ENCODE results near the gene TPRA1. TPM values are rescaled to one million over a fixed set of nuclear protein-coding genes. Genes with fewer than 3 reads are reported as not detected.

Gene TPRA1
- total and polyA plus RNA-seq, 10 donors, result 16.1 to 42.3 (median 29.6) TPM

DNA sequence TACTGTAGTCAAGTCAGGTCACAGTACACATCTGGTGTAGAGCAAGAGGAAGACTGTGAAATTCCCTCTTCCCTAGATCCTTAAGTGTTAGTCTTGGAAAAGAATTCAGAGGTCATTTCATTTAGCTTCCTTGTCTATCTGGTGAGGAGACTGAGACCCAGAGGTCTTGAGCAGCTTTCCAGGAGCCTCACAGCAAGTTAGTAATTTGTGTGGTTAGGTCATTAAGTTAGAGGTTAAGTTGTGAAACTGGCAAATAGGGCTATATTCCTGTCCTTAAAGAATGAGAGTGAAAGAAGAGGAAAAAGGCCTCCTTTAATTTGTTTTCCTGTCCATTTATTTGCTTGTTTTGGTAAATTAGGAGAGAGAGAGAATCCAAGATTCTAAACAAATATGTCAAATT is 47.4 kb upstream of the TPRA1 start:
- intact Hi-C loops (cut with DNase I; ENCODE audit: low total_unique reads), result no loop called here
- Histone ChIP-seq H3K27me3 (replicated peaks in 1 of 7) (no peaks in the 10 kb centered on the region), H3K36me3 (no peaks in the 10 kb centered on the region), H3K4me3 (no peak overlapping the region), H3K27ac (no peak overlapping the region), H3K9me3 (no peaks in the 10 kb centered on the region), H3K4me1 (peaks cover 0 to 7% (median 0%) of the 10 kb centered on the region in 6 donors)
- DNase-seq, result no peak
- TF ChIP-seq POLR2A (IDR thresholded peaks at IDR 0.05) (no peak), POLR2AphosphoS5 (IDR thresholded peaks at IDR 0.05) (no peak)
- TF ChIP-seq, protein P1, sequence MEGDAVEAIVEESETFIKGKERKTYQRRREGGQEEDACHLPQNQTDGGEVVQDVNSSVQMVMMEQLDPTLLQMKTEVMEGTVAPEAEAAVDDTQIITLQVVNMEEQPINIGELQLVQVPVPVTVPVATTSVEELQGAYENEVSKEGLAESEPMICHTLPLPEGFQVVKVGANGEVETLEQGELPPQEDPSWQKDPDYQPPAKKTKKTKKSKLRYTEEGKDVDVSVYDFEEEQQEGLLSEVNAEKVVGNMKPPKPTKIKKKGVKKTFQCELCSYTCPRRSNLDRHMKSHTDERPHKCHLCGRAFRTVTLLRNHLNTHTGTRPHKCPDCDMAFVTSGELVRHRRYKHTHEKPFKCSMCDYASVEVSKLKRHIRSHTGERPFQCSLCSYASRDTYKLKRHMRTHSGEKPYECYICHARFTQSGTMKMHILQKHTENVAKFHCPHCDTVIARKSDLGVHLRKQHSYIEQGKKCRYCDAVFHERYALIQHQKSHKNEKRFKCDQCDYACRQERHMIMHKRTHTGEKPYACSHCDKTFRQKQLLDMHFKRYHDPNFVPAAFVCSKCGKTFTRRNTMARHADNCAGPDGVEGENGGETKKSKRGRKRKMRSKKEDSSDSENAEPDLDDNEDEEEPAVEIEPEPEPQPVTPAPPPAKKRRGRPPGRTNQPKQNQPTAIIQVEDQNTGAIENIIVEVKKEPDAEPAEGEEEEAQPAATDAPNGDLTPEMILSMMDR (IDR thresholded peaks at IDR 0.05 in 8 of 11, conservative IDR thresholded peaks at IDR 0.05 in 3 of 11), result no peak

GRCh38 chr3:127637546-127637945 is 47.0 kb upstream of the TPRA1 start:
- TF ChIP-seq POLR2A (IDR thresholded peaks at IDR 0.05) (no peak), POLR2AphosphoS5 (IDR thresholded peaks at IDR 0.05) (no peak)
- TF ChIP-seq, protein P1 (IDR thresholded peaks at IDR 0.05 in 8 of 11, conservative IDR thresholded peaks at IDR 0.05 in 3 of 11), result no peak
- no peak overlapping the region for H3K27ac ChIP-seq
- no peak for DNase-seq
- intact Hi-C loops (cut with DNase I; ENCODE audit: low total_unique reads), result no loop called here
- peaks cover 0 to 3% (median 0%) of the 10 kb centered on the region in 7 donors for H3K27me3 ChIP-seq (replicated peaks in 1 of 7)
- 49 to 65% (median 53%) methylated on average over 3 of the region's 3 CpGs for WGBS, 5 donors
- H3K36me3 ChIP-seq, result no peaks in the 10 kb centered on the region
- peaks cover 0 to 7% (median 0%) of the 10 kb centered on the region in 6 donors for H3K4me1 ChIP-seq
- H3K4me3 ChIP-seq, result no peak overlapping the region
- no peaks in the 10 kb centered on the region for H3K9me3 ChIP-seq

DNA sequence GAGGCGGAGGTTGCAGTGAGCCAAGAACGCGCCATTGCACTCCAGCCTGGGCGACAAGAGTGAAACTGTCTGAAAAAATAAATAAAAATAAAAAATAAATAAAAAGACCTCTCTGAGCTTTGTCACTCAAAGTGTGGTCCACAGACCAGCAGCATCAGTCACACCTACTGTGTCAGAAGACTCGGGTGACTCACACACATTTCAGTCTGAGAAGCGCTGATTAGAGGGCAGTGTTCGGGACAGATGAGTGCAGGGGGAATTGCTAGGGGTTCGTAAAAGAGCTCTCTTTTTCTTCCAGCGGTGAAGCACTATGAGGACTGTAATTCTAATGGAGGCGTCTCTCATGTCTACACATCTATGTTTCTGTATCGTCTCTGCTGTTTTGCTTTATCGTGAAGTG is 44.1 kb upstream of the TPRA1 start:
- intact Hi-C loops (cut with DNase I; ENCODE audit: low total_unique reads), result no loop called here
- Histone ChIP-seq H3K27ac (no peak overlapping the region), H3K36me3 (no peaks in the 10 kb centered on the region), H3K9me3 (no peaks in the 10 kb centered on the region), H3K4me1 (peaks cover 5 to 19% (median 12%) of the 10 kb centered on the region in 6 donors), H3K27me3 (replicated peaks in 1 of 7) (peaks cover 0 to 31% (median 3%) of the 10 kb centered on the region in 7 donors), H3K4me3 (no peak overlapping the region)
- TF ChIP-seq POLR2AphosphoS5 (IDR thresholded peaks at IDR 0.05), result no peak
- TF ChIP-seq, protein P1 (IDR thresholded peaks at IDR 0.05 in 8 of 11, conservative IDR thresholded peaks at IDR 0.05 in 3 of 11), result no peak
- TF ChIP-seq POLR2A (IDR thresholded peaks at IDR 0.05), result no peak
- WGBS, 5 donors, result 88 to 96% (median 94%) methylated on average over 12 of the region's 12 CpGs
- no peak for DNase-seq

- Histone ChIP-seq H3K36me3 (no peaks in the 10 kb centered on the region), H3K27me3 (replicated peaks in 1 of 7) (peaks cover 0 to 51% (median 8%) of the 10 kb centered on the region in 7 donors), H3K4me3 (no peak overlapping the region), H3K4me1 (peaks cover 5 to 22% (median 15%) of the 10 kb centered on the region in 6 donors), H3K27ac (no peak overlapping the region), H3K9me3 (no peaks in the 10 kb centered on the region)
- 74 to 92% (median 85%) methylated on average over 8 of the region's 8 CpGs for WGBS, 5 donors
- no peak for DNase-seq
- intact Hi-C loops (cut with DNase I; ENCODE audit: low total_unique reads), result no loop called here
- no peak for TF ChIP-seq POLR2AphosphoS5 (IDR thresholded peaks at IDR 0.05)
- TF ChIP-seq, protein P1 (IDR thresholded peaks at IDR 0.05 in 8 of 11, conservative IDR thresholded peaks at IDR 0.05 in 3 of 11), result no peak
- no peak for TF ChIP-seq POLR2A (IDR thresholded peaks at IDR 0.05)
Measured at GRCh38 chr3:127632035-127632820, 41.7 kb upstream of the TPRA1 start.
